ENCODE measurements around the gene MAD2L2. TPM values are rescaled to one million over a fixed set of nuclear protein-coding genes. Genes with fewer than 3 reads are reported as not detected.
A peak's percentile ranks its signal among the peaks of the same experiment; 100 is the strongest.

The MAD2L2 gene
- total RNA-seq, 4 donors from 2014 or later, result 10.0 to 50.3 (median 11.5) TPM

DNA sequence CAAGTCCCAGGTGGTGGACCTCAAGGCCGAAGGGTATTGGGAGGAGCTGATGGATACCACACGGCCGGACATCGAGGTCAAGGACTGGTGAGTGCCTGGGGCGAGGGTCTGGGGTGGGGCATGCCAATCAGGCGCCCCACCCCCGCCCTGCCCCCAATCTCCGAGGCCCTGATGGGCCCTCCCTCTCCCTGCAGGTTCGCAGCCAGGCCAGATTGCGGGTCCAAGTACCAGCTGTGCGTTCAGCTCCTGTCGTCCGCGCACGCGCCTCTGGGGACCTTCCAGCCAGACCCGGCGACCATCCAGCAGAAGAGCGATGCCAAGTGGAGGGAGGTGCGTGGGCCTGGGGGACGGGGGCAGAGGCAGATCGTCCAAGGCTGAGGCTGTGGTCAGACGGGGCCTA is 22.4 kb downstream of the MAD2L2 start:
- Histone ChIP-seq H3K9me3 (no peaks in the 10 kb centered on the region), H3K27ac (no peak overlapping the region), H3K4me3 (no peak overlapping the region), H3K27me3 (no peaks in the 10 kb centered on the region), H3K36me3 (no peaks in the 10 kb centered on the region), H3K4me1 (peaks cover 0 to 21% (median 4%) of the 10 kb centered on the region in 4 donors)
- TF ChIP-seq POLR2A (IDR thresholded peaks at IDR 0.05) (no peak), CTCF (IDR thresholded peaks at IDR 0.05) (no peak)
- DNase-seq, result no peak

- TF ChIP-seq CTCF (IDR thresholded peaks at IDR 0.05) (no peak), POLR2A (IDR thresholded peaks at IDR 0.05) (no peak)
These were observed 23.3 kb downstream of the MAD2L2 start for GRCh38 chr1:11657654-11658053.

DNA sequence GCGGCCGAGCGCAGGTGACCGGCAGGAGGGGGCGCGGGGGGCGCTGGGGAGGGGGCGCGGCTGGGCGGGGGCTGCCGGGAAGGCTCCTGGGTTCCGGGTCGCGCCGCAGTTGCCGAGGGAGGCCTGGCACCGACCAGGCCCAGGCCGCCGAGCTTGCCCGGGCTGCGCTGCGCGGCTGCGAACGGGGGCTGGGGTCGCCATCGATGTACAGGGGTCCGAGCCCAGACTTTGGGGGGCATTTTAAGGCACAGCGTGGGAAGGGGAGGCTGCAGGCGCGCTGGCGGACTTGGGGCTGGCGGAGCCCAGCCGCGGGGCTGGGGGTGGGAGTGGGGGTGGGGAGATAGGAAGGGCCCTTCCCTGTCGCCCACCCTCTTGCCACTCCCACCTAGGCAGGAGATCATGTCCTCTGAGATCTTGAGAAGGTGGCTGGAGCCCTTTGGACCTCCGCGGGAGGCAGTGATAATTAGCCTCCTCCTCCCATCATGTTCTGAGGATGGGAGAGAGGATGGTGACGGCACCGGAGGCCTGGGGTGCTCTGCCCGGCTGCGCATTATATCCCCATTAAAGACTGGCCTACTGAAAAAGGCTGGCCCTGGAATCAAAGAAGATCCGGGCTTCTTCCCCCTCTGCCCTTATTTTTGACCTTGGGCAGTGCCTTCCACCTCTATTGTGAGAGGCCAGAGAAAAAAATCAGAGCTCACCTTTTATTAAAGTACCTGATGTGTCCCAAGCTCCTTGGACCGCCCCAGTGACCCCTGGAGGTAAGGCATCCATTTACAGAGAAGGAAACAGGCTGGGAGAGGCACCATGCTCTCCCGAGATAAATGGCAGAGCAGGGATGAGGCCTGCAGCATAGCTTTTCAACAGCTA is 25.8 kb downstream of the MAD2L2 start:
- Histone ChIP-seq H3K4me1 (peaks cover 0 to 31% (median 11%) of the 10 kb centered on the region in 4 donors), H3K36me3 (no peaks in the 10 kb centered on the region), H3K27me3 (peaks cover 0 to 2% of the 10 kb centered on the region in 2 donors), H3K4me3 (peak overlapping the region; percentile 65 to 87 (median 76)), H3K27ac (peak overlapping the region in 3 of 4 donors; percentile 33 to 69 (median 61)), H3K9me3 (no peaks in the 10 kb centered on the region)
- no peak for DNase-seq
- TF ChIP-seq POLR2A (IDR thresholded peaks at IDR 0.05) (no peak), CTCF (IDR thresholded peaks at IDR 0.05) (no peak)

More at GRCh38 chr1:11657654-11658053, 23.3 kb downstream of the MAD2L2 start:
- H3K27me3 ChIP-seq, result no peaks in the 10 kb centered on the region
- DNase-seq, result no peak
- H3K27ac ChIP-seq, result no peak overlapping the region
- no peaks in the 10 kb centered on the region for H3K9me3 ChIP-seq
- peaks cover 0 to 25% (median 4%) of the 10 kb centered on the region in 4 donors for H3K4me1 ChIP-seq
- no peak overlapping the region for H3K4me3 ChIP-seq
- no peaks in the 10 kb centered on the region for H3K36me3 ChIP-seq

DNA sequence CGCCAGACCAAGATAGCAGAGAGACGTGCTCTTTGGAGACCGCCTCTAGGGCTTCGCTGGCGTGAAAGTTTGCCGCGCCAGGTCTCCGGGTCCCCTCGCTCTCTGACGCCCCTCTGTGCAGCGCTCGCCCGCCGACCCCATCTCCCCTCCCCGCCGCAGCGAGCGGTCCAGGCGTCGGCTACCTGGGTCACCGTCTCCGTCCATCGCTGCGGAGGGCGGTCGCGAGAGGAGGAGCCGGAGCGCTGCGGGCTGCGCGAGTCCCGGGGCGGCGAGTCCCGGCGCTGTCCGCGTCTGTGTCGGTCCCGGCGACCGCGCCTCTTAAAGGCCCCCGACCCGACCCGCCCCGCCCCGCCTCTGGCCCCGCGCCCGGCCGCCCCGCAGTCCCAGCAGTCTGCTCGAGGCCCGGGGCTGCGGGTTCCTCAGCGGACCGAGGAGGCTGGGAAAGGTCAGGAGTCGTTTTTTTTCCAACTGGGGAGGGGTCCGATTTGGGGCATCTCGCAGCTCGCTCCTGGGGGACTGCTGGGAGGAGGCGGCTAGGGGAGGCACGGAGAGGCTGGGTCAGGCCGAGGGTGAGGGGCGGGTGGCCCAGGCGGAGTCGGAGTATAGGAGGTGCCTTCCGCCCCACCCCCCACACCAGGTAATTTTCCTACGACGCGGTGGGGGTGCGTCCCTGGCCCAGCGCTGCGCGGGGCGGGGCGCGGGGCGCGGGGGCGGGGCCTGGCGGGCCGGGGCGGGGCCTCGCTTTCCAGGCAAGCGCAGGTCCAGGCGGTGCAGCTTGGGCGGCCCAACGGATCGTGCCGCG is 26.6 kb downstream of the MAD2L2 start, which contains the start of the genes FBXO2 and FBXO44:
Gene FBXO2 (minus strand): TSS at position 293 of the 802 bp plus-strand sequence. CDS start 89 bp downstream, at position 204.
Gene FBXO44 (plus strand): TSS at position 741 of the 802 bp plus-strand sequence. CDS start 959 bp downstream, outside the sequence.
- Histone ChIP-seq H3K9me3 (no peaks in the 10 kb centered on the region), H3K36me3 (no peaks in the 10 kb centered on the region), H3K4me3 (peak within 1 kb of the TSS; percentile 65 to 87 (median 76)), H3K4me1 (peaks cover 4 to 40% (median 15%) of the 10 kb centered on the region in 4 donors), H3K27ac (peak within 1 kb of the TSS; percentile 16 to 69 (median 64)), H3K27me3 (peaks cover 0 to 8% of the 10 kb centered on the region in 2 donors)
- peak; percentile 71 to 89 (median 81) for DNase-seq
- no peak for TF ChIP-seq CTCF (IDR thresholded peaks at IDR 0.05)

- Histone ChIP-seq H3K4me3 (peak overlapping the region; percentile 65 to 87 (median 76)), H3K36me3 (no peaks in the 10 kb centered on the region), H3K27ac (peak overlapping the region in 3 of 4 donors; percentile 61 to 69 (median 67))
These were observed 27.1 kb downstream of the MAD2L2 start for GRCh38 chr1:11653861-11654136.

More at GRCh38 chr1:11653861-11654136, 27.1 kb downstream of the MAD2L2 start:
- no peak for DNase-seq
- H3K4me1 ChIP-seq, result peaks cover 4 to 45% (median 18%) of the 10 kb centered on the region in 4 donors
- TF ChIP-seq CTCF (IDR thresholded peaks at IDR 0.05), result no peak
- no peak for TF ChIP-seq POLR2A (IDR thresholded peaks at IDR 0.05)
- peaks cover 0 to 8% of the 10 kb centered on the region in 2 donors for H3K27me3 ChIP-seq
- no peaks in the 10 kb centered on the region for H3K9me3 ChIP-seq
